ENCODE results near the gene AMBP. TPM values are rescaled to one million over a fixed set of nuclear protein-coding genes. Genes with fewer than 3 reads are reported as not detected.

The AMBP gene
- total RNA-seq, 1 experiment from 2014 or later, result not detected

- Histone ChIP-seq H3K4me1 (replicated peaks; ENCODE audit: insufficient read depth) (no peaks in the 10 kb centered on the region), H3K27me3 (ENCODE audit: insufficient read depth, low read depth) (peaks cover 93% of the 10 kb centered on the region), H3K4me3 (no peak overlapping the region), H3K9me2 (ENCODE audit: insufficient read depth) (no peaks in the 10 kb centered on the region), H3K36me3 (ENCODE audit: low read depth) (no peaks in the 10 kb centered on the region), H3F3A (ENCODE audit: insufficient read depth, low read depth) (no peaks in the 10 kb centered on the region), H3K27ac (no peak overlapping the region), H3K9me3 (ENCODE audit: insufficient read depth, low read depth) (no peaks in the 10 kb centered on the region), H2AFZ (no peak overlapping the region), H4K20me1 (ENCODE audit: insufficient read depth) (no peaks in the 10 kb centered on the region), H3K79me2 (ENCODE audit: low read depth) (no peaks in the 10 kb centered on the region), H3K4me2 (no peak overlapping the region)
- no TSS peak for BruUV-seq (replicated peaks)
- CTCF ChIA-PET, result no interaction called here
- POLR2A ChIA-PET (ENCODE audit: unreplicated experiment), result no interaction called here
- no peak for TF ChIP-seq CTCF (conservative IDR thresholded peaks at IDR 0.05)
- no peak for TF ChIP-seq EZH2 (IDR thresholded peaks at IDR 0.05; ENCODE audit: low read depth)
- intact Hi-C loops (cut with micrococcal nuclease; ENCODE audit: unreplicated experiment), result no loop called here
- DNase-seq, result no peak
These were observed 43.4 kb downstream of the AMBP start for GRCh38 chr9:114034661-114035062.

- Histone ChIP-seq H4K20me1 (ENCODE audit: insufficient read depth) (no peaks in the 10 kb centered on the region), H3K4me1 (replicated peaks; ENCODE audit: insufficient read depth) (no peaks in the 10 kb centered on the region), H3K4me2 (no peak overlapping the region), H3K9me3 (ENCODE audit: insufficient read depth, low read depth) (no peaks in the 10 kb centered on the region), H3K27me3 (ENCODE audit: insufficient read depth, low read depth) (peaks cover 94% of the 10 kb centered on the region), H2AFZ (no peak overlapping the region), H3K9me2 (ENCODE audit: insufficient read depth) (no peaks in the 10 kb centered on the region), H3K27ac (no peak overlapping the region), H3K4me3 (no peak overlapping the region), H3F3A (ENCODE audit: insufficient read depth, low read depth) (no peaks in the 10 kb centered on the region), H3K36me3 (ENCODE audit: low read depth) (no peaks in the 10 kb centered on the region), H3K79me2 (ENCODE audit: low read depth) (no peaks in the 10 kb centered on the region)
- ChIA-PET CTCF (no interaction called here), POLR2A (ENCODE audit: unreplicated experiment) (no interaction called here)
- BruUV-seq (replicated peaks), result no TSS peak
- DNase-seq, result no peak
- intact Hi-C loops (cut with micrococcal nuclease; ENCODE audit: unreplicated experiment), result no loop called here
- no peak for TF ChIP-seq CTCF (conservative IDR thresholded peaks at IDR 0.05)
- TF ChIP-seq EZH2 (IDR thresholded peaks at IDR 0.05; ENCODE audit: low read depth), result no peak
These were observed 43.9 kb downstream of the AMBP start for GRCh38 chr9:114034196-114034595.

- Histone ChIP-seq H3K4me3 (no peak overlapping the region), H3K9me2 (ENCODE audit: insufficient read depth) (no peaks in the 10 kb centered on the region), H3K27ac (no peak overlapping the region), H3F3A (ENCODE audit: insufficient read depth, low read depth) (no peaks in the 10 kb centered on the region), H3K79me2 (ENCODE audit: low read depth) (no peaks in the 10 kb centered on the region), H3K9me3 (ENCODE audit: insufficient read depth, low read depth) (no peaks in the 10 kb centered on the region), H3K4me1 (replicated peaks; ENCODE audit: insufficient read depth) (no peaks in the 10 kb centered on the region), H3K27me3 (ENCODE audit: insufficient read depth, low read depth) (peaks cover 95% of the 10 kb centered on the region), H3K4me2 (no peak overlapping the region), H2AFZ (no peak overlapping the region), H4K20me1 (ENCODE audit: insufficient read depth) (no peaks in the 10 kb centered on the region), H3K36me3 (ENCODE audit: low read depth) (no peaks in the 10 kb centered on the region)
- BruUV-seq (replicated peaks), result no TSS peak
- CTCF ChIA-PET, result no interaction called here
- TF ChIP-seq EZH2 (IDR thresholded peaks at IDR 0.05; ENCODE audit: low read depth) (no peak), CTCF (conservative IDR thresholded peaks at IDR 0.05) (no peak)
- intact Hi-C loops (cut with micrococcal nuclease; ENCODE audit: unreplicated experiment), result no loop called here
- DNase-seq, result no peak
- POLR2A ChIA-PET (ENCODE audit: unreplicated experiment), result no interaction called here
These were observed 44.5 kb downstream of the AMBP start for GRCh38 chr9:114033397-114034103.

Data from PC-9 (cell line).